ENCODE measurements around the gene BCL2L15. TPM values are rescaled to one million over a fixed set of nuclear protein-coding genes. Genes with fewer than 3 reads are reported as not detected.

BCL2L15 gene
- 0.57 and 4.2 TPM in 2 replicates for total RNA-seq (2014; rRNA removed; shearing (Covaris generic))

DNA sequence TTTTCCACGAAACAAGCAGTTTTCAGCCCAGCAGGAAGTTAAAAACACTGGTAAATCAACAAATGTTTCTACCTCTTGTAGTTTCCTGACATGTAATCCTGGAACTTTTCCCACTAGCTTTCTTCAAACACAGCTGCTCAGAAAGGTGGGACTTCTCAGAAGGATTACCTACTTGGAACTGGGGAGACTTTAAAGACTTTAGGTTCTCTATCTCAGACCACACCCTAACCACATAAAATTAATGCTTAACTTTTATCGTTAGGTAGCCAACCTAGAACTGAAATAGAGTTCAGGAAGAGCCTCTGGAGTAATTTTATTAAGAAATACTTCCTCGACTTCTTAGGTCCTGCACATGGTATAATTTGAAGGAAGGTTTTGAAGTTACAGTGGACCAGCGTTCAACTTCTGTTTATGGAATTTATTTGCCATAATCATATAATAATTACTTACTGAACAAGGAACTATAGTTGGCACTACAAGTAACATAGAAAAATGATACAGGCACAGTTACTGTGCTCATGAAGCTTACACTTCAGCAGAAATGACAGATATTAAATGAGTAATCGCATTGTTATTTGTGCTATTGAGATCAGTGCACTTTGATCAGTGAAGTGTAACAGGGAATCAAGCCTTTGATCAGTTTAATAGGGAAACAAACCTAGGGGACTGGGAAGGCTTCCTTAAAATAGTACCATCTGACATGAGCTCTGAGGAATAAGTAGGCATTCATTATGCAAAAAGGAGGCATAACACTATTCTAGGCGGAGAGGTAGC lies at the start of gene BCL2L15:
Gene BCL2L15, minus strand, starts transcription at position 180 of the 774 bp plus-strand sequence. CDS start 206 bp downstream, outside the sequence.
- DNase-seq (ENCODE audit: low spot score): no peak

DNA sequence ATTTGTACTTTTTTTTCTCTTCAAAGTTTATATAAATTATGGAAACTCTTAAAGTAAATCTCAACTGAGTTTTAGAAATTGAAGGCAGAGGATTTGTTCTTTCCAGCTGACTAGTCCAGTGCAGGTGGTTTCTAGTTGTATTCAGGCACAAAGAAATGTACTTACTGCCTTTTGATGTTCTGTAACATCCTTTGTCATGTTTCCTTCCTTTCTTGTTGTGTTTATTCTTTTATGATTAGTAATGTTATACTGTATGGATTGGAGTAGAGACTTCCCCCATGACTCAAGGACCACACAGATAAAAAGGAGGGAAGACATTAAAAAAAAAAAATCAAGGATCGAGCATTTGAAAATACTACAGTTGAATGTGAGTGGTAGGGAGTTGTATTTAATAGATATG lies 49.8 kb upstream of the BCL2L15 start:
- no peak for DNase-seq (ENCODE audit: low spot score)

DNA sequence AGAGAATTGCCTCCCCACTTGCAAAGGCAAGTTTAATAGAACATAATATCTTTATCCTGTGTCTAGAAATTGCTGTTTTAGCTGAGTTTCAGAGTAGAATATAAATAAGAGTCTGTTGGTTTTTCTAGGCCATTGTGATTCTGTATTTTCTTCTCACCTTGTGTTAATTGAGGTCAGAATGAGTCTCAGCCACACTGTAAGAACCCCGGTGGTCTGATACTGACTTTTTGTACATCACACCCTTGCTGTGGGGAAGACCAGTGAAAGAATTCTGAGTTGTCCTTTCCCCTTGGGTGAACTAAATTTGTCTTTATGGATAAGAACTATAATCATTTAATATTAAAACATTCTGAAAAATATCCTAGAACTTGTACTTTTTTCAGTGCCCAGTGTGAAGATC lies 48.6 kb upstream of the BCL2L15 start:
- no peak for DNase-seq (ENCODE audit: low spot score)

DNA sequence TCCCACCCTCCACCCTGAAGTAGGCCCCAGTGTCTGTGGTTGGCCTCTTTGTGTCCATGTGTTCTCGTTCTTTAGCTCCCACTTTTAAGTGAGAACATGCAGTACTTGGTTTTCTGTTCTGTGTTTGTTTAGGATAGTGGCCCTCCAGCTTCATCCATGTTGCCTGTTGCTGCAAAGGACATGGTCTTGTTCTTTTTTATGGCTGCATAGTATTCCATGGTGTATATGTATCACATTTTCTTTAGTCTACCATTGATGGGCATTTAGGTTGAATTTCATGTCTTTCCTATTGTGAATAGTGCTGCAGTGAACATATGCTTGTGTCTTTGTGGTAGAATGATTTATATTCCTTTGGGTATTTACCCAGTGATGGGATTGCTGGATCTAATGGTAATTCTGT lies 47.8 kb upstream of the BCL2L15 start:
- DNase-seq (ENCODE audit: low spot score): no peak

DNA sequence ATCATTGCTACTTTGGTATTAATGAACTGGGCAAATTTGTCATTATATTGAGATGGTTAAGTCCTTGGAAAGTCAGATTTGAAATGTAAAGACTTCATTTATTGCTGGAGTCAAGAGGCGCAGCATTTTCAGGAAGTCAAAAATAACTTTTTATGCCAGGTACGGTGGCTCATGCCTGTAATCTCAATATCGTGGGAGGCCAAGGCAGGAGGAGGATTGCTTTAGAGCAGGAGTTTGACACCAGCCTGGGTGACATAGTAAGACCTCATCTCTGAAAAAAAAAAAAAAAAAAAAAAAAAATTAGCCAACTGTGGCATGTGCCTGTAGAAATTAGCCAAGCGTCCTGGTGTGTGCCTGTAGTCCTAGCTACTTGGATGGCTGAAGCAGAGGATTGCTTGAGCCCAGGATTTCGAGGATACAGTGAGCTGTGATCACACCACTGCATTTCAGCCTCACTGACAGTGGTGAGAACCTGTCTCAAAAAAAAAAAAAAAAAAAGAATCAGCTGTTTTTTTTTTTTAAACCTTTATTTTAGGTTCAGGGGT lies 47.2 kb upstream of the BCL2L15 start:
- no peak for DNase-seq (ENCODE audit: low spot score)

DNA sequence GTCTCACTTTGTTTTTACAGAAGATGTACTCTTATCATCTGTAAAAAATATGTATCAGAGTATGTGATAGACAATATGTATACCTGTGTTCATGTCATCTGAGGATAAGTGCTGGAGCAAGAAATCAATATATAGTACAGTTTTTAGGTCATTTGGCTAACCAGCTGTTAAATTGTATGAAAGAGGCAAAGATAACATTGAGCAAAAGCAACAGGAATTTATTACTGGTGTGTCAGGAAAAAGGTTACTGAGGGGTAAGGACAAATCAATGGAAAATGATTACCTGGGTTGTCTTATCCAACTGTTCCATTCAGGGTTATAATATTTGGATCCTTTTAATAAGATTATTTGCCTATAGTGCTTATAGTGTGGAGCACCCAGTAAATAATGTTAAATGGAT lies 46.6 kb upstream of the BCL2L15 start:
- no peak for DNase-seq (ENCODE audit: low spot score)

DNA sequence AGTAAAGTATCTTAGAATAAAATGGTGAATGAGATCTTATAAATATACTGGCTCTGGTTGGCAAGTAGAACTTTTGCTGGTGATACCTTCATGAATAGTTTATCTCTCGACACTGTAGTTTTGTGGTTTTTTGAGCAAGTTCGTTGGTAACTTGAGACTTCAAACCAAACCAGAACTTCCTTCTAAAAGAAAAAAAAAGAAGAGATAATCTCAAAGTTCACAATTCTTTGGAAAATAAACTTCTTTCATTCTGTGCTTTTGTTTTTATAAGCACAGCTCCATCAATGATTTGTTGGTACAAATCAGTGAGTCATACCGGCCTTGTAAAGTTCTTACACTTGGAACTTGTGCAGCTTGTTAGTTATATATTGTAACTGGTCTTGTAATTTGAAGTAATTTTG lies 44.1 kb upstream of the BCL2L15 start:
- DNase-seq (ENCODE audit: low spot score): no peak

DNA sequence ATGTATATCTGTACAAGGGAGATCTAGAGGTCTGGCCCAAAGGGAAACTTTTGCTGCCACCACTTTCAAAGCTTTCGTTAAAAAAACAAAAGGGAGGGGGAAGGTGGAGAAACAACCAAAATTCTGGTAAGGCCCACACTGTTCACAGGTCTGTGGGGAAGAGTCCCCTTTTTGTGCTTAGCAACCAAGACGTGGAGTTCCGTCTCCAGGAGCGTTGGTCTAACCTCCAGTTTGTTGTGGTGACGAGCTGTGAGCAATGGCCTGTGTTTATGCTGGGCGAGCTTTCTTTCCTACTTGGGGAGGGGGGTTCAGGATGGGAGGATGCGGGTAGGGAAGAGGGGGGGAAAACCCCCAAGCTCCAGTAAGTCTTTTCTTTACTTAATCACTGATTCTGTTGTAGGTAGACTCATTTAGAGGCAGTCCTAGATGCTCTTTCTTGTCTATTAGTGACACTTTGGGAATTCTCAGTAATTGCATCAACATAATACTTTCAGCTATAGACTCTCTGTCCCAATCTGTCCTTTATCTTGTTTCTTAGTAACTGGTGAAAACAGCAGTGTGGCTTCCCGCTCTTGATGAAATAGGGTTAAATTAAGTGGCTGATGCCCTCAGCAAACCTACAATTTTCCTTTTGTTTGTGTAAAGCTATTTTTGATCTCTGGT lies 43.2 kb upstream of the BCL2L15 start:
- DNase-seq (ENCODE audit: low spot score): no peak

DNA sequence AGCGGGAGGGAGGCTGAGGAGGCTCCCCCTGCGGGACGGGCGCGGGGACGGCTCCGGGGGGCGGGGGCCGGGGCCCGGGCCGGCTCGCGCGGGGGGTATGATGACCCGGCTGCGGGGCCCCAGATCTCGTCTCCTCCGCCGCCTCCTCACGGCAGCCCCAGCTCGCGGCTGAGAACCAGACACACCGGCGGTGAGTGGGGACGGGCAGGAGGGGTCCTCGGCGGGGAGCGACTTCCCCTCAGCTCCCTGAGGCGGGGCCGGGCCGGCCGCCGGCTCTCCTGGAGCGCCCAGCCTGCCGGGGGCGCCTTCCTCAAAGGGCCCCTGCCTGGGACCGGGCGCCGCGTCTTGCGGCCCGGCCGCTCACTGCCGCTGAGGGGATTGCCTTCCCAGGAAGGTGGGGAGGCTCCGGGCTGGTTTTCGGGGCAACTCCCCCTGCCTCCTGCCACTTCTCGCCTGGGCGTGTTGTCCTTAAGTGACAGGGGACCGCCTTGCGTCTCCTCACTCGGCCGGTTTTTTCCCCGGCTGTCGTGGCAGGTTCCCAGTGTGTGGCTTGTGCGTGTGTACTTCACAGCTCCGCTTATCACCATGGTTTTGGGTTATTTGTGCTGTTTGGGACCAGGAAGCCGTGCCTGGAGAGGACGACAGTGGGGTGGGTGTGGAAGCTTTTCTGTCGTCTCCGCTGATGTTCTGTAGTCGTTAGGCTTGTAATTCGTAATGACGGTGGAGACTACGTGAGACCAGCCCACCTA lies 42.5 kb upstream of the BCL2L15 start:
- DNase-seq (ENCODE audit: low spot score): no peak

DNA sequence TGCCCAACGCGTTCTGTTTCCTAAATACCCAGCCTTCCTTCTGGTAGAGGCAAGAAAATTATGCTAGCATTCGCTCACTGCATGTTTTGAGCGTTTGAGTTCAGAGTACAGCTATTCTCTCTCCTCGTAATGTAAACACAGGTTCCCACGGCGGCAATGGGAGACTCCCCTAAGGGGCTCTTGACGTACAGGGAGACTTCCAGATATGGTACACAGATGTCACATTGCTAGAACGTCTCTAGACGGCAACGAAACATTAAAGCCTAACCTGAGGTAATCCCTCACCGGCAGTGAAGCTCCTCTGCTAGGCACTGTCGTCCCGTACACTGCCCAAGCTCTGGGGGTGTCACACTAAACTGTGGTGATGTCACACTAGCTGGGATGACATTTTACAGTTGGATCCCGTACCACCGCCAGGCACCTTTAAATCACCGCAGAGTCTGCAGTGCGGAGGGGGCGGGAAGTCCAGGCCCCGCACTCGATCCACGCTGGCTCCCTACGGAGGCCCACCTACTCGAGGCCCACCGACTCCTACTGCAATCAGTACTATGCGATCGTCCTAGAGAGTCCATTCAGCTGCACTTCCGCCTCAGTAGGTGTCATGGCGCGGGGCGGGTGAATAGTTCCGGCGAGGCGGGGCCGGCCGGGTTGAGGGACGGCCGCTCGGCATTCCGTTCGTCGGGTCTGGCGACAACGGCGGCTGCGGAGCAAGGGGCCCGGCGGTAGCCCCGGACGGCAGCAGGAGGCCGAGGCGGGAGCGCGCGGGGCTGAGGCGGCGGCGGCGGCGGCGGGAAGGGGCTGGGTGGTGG lies 41.8 kb upstream of the BCL2L15 start, which contains the start of gene HIPK1:
Gene HIPK1, plus strand, starts transcription at position 384 of the 809 bp plus-strand sequence.
- peak; percentile 63 for DNase-seq (ENCODE audit: low spot score)

DNA sequence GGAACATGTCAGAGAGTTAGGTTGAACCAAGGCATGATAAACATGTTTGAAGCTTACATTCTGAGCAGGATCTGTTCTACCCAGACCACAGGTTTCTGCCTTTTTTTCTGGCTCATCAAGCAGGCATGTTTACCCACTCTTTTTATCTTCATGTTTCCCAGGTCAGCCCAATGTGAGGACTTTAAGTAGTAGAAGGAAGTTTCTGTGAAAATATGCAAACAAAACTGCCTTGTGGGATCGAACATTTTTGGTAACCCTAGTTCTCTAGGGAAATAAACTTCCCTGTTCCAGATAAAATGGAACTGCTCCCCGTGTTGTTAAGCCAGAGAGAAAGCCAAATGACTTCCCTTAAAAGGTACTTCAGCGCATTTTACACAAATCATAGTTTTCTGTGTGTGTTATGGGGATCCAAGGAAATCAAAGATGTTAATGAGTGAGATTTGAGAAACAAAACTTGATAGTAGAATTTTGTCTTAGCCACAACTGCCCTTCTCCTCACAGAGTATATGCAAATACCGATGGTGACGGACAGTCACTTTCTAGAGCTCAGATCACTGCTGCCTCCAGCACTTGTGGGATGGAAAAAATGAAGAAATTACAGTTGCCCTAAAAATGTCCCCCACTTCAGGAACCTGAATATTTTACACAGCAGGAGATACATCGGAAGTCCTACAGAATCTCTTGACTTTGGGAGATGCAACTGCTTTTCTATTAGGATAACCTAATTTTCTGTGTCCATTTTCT lies 41.0 kb upstream of the BCL2L15 start:
- no peak for DNase-seq (ENCODE audit: low spot score)

DNA sequence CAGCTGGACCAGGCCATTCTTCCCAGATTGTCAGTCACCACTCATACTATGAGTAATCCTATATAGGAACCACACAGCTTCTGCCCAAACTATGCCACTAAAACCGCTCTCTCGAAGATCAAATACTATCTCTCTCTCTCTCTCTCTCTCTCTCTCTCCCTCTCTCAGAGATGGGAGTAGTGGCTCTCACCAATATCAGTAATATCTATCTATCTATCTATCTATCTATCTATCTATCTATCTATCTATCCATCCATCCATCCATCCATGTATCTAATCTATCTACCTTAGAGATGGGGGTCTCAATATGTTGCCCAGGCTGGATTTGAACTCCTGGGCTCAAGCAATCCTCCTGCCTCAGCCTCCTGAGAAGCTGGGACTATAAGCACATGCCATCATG lies 37.1 kb upstream of the BCL2L15 start:
- DNase-seq (ENCODE audit: low spot score): no peak

DNA sequence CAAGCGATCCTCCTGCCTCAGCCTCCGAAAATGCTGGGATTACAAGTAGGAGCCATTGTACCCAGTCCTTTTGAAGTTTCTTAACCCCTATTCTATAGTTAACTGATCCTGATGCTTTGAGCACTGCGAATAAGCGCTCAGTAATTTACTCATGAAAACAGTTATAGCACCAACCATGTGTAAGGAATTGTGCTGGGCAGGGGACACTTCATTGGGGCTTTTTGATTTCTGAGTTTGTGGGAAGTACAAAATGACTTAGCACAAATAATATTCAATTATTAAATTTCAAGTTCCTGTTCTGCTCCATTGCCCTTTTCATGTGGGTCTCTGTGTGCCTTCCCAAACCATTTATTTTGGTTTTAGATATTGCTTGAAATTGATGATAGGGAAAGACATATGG lies 35.6 kb upstream of the BCL2L15 start:
- DNase-seq (ENCODE audit: low spot score): no peak

DNA sequence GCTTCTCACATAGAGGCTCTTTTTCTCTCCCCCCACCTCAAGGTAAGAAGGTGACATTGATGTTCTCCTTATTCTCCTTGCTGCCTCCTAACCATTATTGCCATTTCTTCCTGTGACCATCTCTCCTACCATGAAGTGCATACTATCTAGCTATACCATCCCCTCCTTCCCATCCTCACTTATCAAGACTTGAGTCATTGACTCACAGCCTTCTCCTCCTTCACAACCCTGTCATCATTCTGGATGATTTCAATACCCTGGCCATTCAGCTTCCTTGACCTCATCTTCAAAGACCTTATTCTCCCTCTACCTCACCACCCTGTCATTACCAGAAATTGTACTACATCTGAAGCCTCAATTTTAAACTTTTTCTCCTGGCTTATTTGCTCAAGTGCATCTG lies 30.9 kb upstream of the BCL2L15 start:
- no peak for DNase-seq (ENCODE audit: low spot score)

DNA sequence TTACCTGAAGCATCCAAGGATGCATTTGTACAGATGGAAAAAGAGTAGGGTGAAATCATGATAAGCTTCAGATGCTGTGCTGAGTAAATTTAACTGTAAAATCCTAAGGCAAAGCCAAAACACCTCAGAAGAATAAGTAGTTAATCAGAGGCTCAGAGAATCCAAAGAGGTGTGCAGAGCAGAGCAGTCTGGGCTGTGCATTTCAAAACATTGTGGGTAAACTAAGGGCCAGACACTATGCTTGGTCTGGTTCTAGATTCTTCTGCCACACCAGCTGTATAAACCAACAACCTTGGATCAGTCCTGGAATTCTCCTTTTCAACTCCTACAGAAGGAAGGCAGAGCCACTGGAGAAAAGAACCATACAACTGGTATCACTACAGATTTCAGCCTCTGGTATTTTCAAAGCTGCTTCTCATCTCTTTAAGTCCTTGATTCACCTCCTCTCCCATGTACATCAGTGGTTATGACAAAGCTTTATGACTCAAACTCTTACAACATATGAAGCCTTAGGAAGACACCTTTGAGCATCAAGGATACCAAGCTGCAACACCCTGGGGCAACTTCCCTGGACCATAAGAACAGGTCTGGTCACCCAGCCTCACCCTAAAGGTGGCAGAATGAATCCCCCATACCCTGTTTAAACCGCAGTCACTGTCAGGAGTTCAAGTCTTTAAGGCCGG lies 30.2 kb upstream of the BCL2L15 start:
- DNase-seq (ENCODE audit: low spot score): no peak

DNA sequence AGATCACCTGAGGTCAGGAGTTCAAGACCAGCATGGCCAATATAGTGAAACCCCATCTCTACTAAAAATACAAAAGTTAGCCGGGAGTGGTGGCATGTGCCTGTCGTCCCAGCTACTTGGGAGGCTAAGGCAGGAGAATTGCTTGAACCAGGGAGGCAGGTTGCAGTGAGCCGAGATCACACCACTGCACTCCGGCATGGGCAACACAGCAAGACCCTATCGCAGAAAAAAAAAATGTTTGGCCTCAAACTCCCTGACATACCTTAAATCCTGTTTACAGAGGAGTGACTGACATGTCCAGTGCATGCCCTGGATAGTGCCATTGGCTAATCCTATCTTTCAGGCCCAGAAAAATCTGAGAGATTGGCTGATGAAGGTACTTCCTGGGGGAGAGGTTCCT lies 29.6 kb upstream of the BCL2L15 start:
- no peak for DNase-seq (ENCODE audit: low spot score)

DNA sequence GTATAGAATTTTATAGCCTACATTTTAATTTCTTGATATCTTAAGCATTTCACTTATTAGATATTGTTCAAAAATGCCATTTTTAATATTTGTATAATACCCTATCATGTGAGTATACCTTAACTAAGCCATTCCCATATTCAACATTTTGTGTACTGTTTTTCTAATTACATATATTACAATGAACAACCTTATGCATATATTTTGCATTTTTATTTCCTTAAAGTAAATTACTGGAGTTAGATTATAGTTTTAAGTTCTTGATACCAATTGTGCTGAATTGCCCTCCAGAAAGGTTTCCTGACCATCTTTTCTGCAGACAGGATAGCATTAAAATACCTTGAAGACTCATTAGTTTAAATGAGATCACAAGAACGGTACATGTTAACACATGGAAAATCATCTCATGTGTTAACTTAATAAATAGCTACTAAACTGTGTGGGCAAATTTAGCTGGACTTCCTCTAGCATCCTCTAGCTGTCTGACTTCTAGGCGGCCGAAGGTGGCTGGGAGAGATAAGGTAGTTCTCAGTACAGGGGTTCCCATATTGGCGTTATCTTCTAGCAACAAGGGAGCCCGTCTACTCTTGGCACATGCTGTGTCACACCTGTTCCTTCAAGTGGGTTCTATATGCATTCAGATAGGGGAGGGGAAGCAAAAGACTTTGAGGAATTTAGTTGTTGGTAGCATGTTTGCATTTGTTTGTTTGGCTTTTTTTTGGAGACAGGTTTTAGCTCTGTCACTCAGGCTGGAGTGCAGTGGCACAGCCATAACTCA lies 26.7 kb upstream of the BCL2L15 start:
- no peak for DNase-seq (ENCODE audit: low spot score)

DNA sequence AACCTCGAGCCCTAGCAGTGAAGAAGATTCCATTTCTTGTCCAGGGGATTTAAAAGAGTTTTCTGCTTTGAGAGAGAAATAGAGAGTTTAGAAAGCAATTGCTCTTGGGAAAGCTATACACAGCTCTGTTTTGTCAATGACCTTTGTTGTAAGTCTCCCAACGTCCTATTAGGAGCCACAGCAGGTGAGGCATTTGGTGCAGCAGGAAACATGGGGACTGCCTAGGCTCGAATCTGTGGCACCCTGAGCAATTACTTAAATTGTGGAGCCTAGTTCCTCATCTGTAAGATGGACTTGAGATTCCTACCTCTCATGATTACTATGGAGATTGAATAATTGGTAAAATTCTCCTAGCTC lies 25.9 kb upstream of the BCL2L15 start:
- no peak for DNase-seq (ENCODE audit: low spot score)

DNA sequence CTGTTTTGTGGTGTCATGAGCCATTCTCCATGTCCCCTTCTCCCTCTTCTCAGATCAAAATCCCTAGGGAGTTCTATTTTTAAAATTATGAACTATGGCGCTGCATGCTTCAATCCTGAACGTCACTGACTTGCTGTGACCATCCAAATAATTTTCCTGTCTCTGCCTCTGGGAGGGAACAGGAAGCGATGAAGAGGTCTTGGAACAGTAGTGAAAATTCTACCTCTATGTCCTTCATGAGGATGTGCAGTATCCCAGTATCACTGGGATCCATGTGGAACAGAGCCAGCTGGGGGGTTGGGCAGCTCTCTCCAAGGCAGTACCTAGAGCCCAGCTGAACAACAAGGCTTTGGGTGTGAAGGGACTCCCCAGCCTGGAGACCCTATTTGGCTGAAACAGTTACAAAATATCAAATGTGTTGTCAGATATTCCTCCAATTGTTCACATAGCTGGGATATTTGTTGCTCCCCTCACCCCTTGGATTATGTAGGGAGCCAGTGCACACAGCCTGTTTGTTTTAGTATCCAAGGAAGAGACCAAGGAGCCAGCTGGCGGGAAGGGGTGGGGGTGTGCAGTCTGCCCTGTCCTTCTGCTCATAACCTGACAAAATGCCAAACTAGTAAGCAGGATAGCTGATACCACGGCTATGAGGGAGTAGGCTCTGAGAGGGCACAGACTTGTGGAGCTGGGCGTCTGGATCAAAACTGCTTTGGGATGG lies 25.4 kb upstream of the BCL2L15 start:
- DNase-seq (ENCODE audit: low spot score): peak; percentile 39

All from A172 (cell line).